ENCODE results near the gene GAB2.

GRCh38 chr11:78446210-78446609 is 28.6 kb upstream of the GAB2 start:
- TF ChIP-seq CTCF (IDR thresholded peaks at IDR 0.05) (no peak), POLR2A (IDR thresholded peaks at IDR 0.05) (no peak)
